OCI-LY1 (cell line): Measurements from ENCODE around the gene LRRC57.

Source experiments
- H2AFZ ChIP-seq: fragments of 200-600 bp; sonication (generic), shearing (Covaris generic); 2 replicates; pipeline ENCODE4 v1.6.0; 2014; ENCODE audit warnings: antibody characterized with exemption, mild to moderate bottlenecking, low read length
- H3F3A ChIP-seq: fragments of 200-600 bp; sonication (generic), shearing (Covaris generic); 2 replicates; pipeline ENCODE4 v1.6.0; 2014; ENCODE audit warnings: mild to moderate bottlenecking, antibody characterized with exemption, low read length, moderate library complexity; ENCODE audit not compliant: insufficient read depth
- H3K27ac ChIP-seq: fragments of 200-600 bp; sonication (generic); 2 replicates; pipeline ENCODE4 v1.5.1; 2014; ENCODE audit warnings: low read length, mixed run types, mild to moderate bottlenecking, low read depth; ENCODE audit not compliant: poor library complexity, severe bottlenecking
- H3K27me3 ChIP-seq: fragments of 200-600 bp; sonication (generic); 2 replicates; pipeline ENCODE4 v1.6.0; 2014; ENCODE audit warnings: antibody characterized with exemption, mild to moderate bottlenecking, low read length, moderate library complexity; ENCODE audit not compliant: insufficient read depth
- H3K36me3 ChIP-seq: fragments of 200-600 bp; sonication (generic); 2 replicates; pipeline ENCODE4 v1.6.1; 2014; ENCODE audit warnings: mild to moderate bottlenecking, antibody characterized with exemption, low read length, moderate library complexity, mixed read lengths; ENCODE audit not compliant: insufficient read depth
- H3K4me1 ChIP-seq: fragments of 200-600 bp; sonication (generic); 2 replicates; pipeline ENCODE4 v1.5.1; 2014; ENCODE audit warnings: mild to moderate bottlenecking, low read length, moderate library complexity; ENCODE audit not compliant: insufficient read depth, severe bottlenecking
- H3K4me2 ChIP-seq: fragments of 200-600 bp; sonication (generic), shearing (Covaris generic); 2 replicates; pipeline ENCODE4 v1.6.1; 2014; ENCODE audit warnings: low read length
- H3K4me3 ChIP-seq: fragments of 200-600 bp; sonication (generic); 2 replicates; pipeline ENCODE4 v1.5.1; 2014; ENCODE audit warnings: low read length, low read depth, mild to moderate bottlenecking, mixed read lengths; ENCODE audit not compliant: poor library complexity, severe bottlenecking
- H3K79me2 ChIP-seq: fragments of 200-600 bp; shearing (Covaris generic); 2 replicates; pipeline ENCODE4 v1.6.1; 2016; ENCODE audit warnings: mixed run types, low read length, mixed read lengths; ENCODE audit not compliant: insufficient read depth
- H3K9ac ChIP-seq: fragments of 200-600 bp; sonication (generic), shearing (Covaris generic); 2 replicates; pipeline ENCODE4 v1.6.1; 2014; ENCODE audit warnings: mild to moderate bottlenecking, low read length, mixed read lengths
- H3K9me2 ChIP-seq: fragments of 200-600 bp; sonication (generic), shearing (Covaris generic); 2 replicates; pipeline ENCODE4 v1.6.1; 2014; ENCODE audit warnings: low read depth, mild to moderate bottlenecking, low read length, mixed read lengths
- H3K9me3 ChIP-seq: fragments of 200-600 bp; shearing (Covaris generic); 2 replicates; pipeline ENCODE4 v1.6.1; 2014; ENCODE audit warnings: low read length, mixed read lengths
- H4K20me1 ChIP-seq: fragments of 200-600 bp; sonication (generic), shearing (Covaris generic); 2 replicates; pipeline ENCODE4 v1.6.0; 2016; ENCODE audit warnings: mild to moderate bottlenecking, low read length; ENCODE audit not compliant: insufficient read depth
- CTCF ChIP-seq: fragments of 200-600 bp; sonication (generic), shearing (Covaris generic); IDR thresholded peaks from 2 replicates; pipeline ENCODE4 v1.5.1; 2017; ENCODE audit warnings: mild to moderate bottlenecking, antibody characterized with exemption, low read length, moderate library complexity, mixed read lengths
- EZH2 ChIP-seq: fragments of 200-600 bp; sonication (generic), shearing (Covaris generic); IDR thresholded peaks from 2 replicates; pipeline ENCODE4 v1.8.0; 2017; ENCODE audit warnings: borderline replicate concordance, mixed run types, mild to moderate bottlenecking, antibody characterized with exemption, low read length, moderate library complexity, mixed read lengths

LRRC57 gene

DNA sequence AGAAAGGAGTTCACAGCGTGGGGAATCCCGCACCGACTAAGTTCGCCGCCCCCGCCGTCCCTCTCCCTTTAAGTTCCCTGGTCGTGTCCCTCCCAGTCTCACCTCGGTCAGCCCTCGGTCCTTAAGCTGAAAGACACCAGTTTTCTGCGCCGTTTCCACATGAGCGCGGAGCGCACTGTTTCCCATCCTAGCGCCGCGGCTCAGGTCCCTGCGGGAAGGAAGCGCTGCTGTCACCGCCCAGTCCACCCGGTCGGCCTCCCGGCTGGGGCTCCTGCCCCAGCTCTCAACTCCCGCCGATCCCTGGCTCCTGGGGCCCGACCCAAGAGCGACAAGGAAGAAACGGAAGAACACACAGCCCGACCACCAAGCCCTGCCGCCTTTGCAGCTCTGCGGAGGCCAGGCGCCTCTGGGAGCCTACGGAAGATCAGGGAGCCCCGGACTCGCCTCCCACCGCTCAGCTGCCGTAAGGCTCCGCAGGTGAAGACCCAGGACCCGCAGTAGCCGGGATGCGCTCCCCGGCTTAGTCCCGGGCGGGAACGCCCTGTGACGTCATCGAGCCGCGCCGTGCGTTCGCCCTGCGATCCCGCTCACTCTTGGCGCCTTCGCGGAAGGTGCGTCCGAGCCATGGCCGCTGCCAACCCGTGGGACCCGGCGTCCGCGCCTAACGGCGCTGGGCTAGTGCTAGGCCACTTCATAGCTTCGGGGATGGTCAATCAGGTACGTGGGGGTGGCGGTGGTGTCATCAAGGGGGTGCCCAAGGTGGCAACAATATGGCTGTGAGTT lies at the start of gene LRRC57, which contains the start of gene HAUS2:
Gene LRRC57, minus strand, starts transcription at position 545 of the 783 bp plus-strand sequence. Its CDS starts 359 bp downstream, at position 186.
Gene HAUS2, plus strand, starts transcription at position 590 of the 783 bp plus-strand sequence. Its CDS starts 35 bp downstream, at position 625.
- H3K9ac ChIP-seq = peak within 1 kb of the TSS; percentile 95
- H3K9me3 ChIP-seq = no peaks in the 10 kb centered on the region
- peak within 1 kb of the TSS; percentile 69 for H3K27ac ChIP-seq
- peaks cover 51% of the 10 kb centered on the region for H3K36me3 ChIP-seq
- no peaks in the 10 kb centered on the region for H3F3A ChIP-seq
- peak within 1 kb of the TSS; percentile 88 for H3K4me3 ChIP-seq
- H3K27me3 ChIP-seq = no peaks in the 10 kb centered on the region
- peaks cover 49% of the 10 kb centered on the region for H3K79me2 ChIP-seq
- peak within 1 kb of the TSS; percentile 93 for H3K4me2 ChIP-seq
- H4K20me1 ChIP-seq = no peaks in the 10 kb centered on the region
- TF ChIP-seq CTCF (no peak), EZH2 (no peak)
- no peaks in the 10 kb centered on the region for H3K9me2 ChIP-seq
- no peak within 1 kb of the TSS; the same call in 1 of the 2 replicates for H2AFZ ChIP-seq
- H3K4me1 ChIP-seq = peaks cover 54% of the 10 kb centered on the region

DNA sequence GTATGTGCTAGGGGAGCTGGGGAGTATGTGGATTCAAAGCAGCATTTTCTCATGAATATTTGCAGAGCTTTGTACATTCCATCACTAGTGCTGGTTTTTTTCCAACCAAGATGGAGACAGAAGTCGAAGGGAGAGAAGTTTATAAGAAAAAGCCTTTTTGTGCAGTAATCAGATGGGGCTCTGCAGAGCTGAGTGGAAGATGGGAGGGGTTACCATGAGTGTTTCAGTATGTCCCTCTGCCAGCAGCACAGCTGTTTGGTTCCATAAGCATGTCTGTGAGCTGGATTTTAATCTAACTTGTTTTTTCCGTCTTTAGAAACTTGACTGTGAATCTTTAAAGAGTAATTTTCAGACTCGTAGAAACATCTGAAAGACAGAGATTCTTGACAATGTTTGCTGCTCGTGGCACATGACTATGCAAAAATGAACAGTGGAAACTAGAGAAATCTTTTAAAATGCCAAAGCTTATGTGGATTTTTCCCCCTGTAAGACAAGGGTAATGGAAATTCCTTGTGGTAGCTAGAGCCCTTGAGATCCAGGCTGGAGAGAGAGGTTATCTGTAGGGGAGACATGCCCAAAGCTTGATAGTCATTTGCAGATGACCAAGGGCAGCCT lies 47.1 kb upstream of the LRRC57 start:
- Histone ChIP-seq H3F3A (no peaks in the 10 kb centered on the region), H3K4me2 (peak overlapping the region; percentile 56), H3K79me2 (no peaks in the 10 kb centered on the region), H3K4me3 (peak overlapping the region; percentile 20), H3K27me3 (no peaks in the 10 kb centered on the region), H3K9me2 (no peaks in the 10 kb centered on the region), H3K4me1 (peaks cover 23% of the 10 kb centered on the region), H3K27ac (peak overlapping the region; percentile 77), H4K20me1 (no peaks in the 10 kb centered on the region), H2AFZ (no peak overlapping the region), H3K9me3 (0 out of 2 replicates have a peak, but pooled peaks cover 3% of the 10 kb centered on the region), H3K36me3 (peaks cover 16% of the 10 kb centered on the region), H3K9ac (peak overlapping the region; percentile 50)
- TF ChIP-seq CTCF (no peak), EZH2 (no peak)

DNA sequence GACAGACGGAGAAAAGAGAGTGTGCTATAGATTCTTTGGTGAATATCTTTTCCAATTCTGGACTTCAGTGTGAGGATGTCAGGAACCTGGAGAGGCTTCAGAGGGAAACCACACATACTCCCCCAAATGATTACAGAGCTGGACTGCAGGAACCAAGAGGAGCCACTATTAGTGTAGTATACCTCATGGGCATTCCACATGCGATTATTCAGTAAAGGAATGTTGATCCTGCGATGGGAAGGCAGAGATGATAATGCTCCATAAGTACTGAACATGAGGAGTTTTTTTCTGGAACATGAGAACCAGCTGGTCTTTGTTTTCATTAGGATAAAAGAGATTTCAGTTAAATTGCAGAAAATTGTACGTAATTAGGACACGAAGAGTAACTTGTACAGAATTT lies 45.5 kb upstream of the LRRC57 start:
- Histone ChIP-seq H2AFZ (no peak overlapping the region), H3F3A (no peaks in the 10 kb centered on the region), H3K27ac (no peak overlapping the region), H4K20me1 (no peaks in the 10 kb centered on the region), H3K9me3 (no peaks in the 10 kb centered on the region), H3K36me3 (peaks cover 11% of the 10 kb centered on the region), H3K9ac (no peak overlapping the region), H3K79me2 (no peaks in the 10 kb centered on the region), H3K27me3 (no peaks in the 10 kb centered on the region), H3K4me2 (no peak overlapping the region), H3K9me2 (no peaks in the 10 kb centered on the region), H3K4me3 (no peak overlapping the region), H3K4me1 (peaks cover 23% of the 10 kb centered on the region)
- TF ChIP-seq CTCF (no peak), EZH2 (no peak)
